ENCODE results near the gene ATRN.

DNA sequence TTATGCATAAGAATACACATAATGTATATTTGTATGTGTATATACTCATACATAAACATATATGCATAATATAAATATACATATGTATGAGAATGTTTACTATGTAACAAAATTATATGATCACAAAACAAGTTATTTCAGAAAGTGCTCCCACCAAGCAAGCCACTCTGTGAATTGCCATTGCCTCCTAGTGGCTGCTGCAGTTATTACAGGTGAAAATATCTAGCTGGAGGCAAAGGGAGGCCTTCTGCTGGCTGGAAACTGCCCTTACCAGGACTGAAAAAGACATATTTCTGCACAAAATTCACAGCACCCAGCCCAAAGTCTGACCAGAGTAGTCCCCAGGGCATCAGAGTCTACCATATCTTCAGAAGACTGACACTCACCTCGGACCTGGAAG is 225.4 kb downstream of the ATRN start:
- TF ChIP-seq CTCF (conservative IDR thresholded peaks at IDR 0.05; ENCODE audit: low read length) (peak; percentile 72), EZH2phosphoT487 (IDR thresholded peaks at IDR 0.05; ENCODE audit: borderline replicate concordance, low read depth, low read length) (no peak)

Data from OCI-LY7 (cell line).